Measurements from ENCODE around the gene ILF3.

The ILF3 gene

GRCh38 chr19:10690341-10690781 lies 36.2 kb downstream of the ILF3 start:
- no peak overlapping the region for H3K4me3 ChIP-seq (ENCODE audit: low read length)
- no peak for TF ChIP-seq CTCF (IDR thresholded peaks at IDR 0.05; ENCODE audit: insufficient read depth, low read depth, low read length, missing control alignments)
- DNase-seq (ENCODE audit: low read depth), result peak; percentile 36

- no peak for TF ChIP-seq CTCF (IDR thresholded peaks at IDR 0.05; ENCODE audit: insufficient read depth, low read depth, low read length, missing control alignments)
- no peak for DNase-seq (ENCODE audit: low read depth)
- no peak overlapping the region for H3K4me3 ChIP-seq (ENCODE audit: low read length)
Observed at GRCh38 chr19:10691178-10691881, 37.2 kb downstream of the ILF3 start.

- no peak for TF ChIP-seq CTCF (IDR thresholded peaks at IDR 0.05; ENCODE audit: insufficient read depth, low read depth, low read length, missing control alignments)
- no peak for DNase-seq (ENCODE audit: low read depth)
- H3K4me3 ChIP-seq (ENCODE audit: low read length), result no peak overlapping the region
Observed at GRCh38 chr19:10691883-10692282, 37.7 kb downstream of the ILF3 start.

GRCh38 chr19:10692673-10693264 lies 38.6 kb downstream of the ILF3 start:
- no peak for TF ChIP-seq CTCF (IDR thresholded peaks at IDR 0.05; ENCODE audit: insufficient read depth, low read depth, low read length, missing control alignments)
- no peak overlapping the region for H3K4me3 ChIP-seq (ENCODE audit: low read length)
- DNase-seq (ENCODE audit: low read depth), result no peak

GRCh38 chr19:10694706-10695307 lies 40.7 kb downstream of the ILF3 start:
- no peak for TF ChIP-seq CTCF (IDR thresholded peaks at IDR 0.05; ENCODE audit: insufficient read depth, low read depth, low read length, missing control alignments)
- no peak overlapping the region for H3K4me3 ChIP-seq (ENCODE audit: low read length)
- no peak for DNase-seq (ENCODE audit: low read depth)

DNA sequence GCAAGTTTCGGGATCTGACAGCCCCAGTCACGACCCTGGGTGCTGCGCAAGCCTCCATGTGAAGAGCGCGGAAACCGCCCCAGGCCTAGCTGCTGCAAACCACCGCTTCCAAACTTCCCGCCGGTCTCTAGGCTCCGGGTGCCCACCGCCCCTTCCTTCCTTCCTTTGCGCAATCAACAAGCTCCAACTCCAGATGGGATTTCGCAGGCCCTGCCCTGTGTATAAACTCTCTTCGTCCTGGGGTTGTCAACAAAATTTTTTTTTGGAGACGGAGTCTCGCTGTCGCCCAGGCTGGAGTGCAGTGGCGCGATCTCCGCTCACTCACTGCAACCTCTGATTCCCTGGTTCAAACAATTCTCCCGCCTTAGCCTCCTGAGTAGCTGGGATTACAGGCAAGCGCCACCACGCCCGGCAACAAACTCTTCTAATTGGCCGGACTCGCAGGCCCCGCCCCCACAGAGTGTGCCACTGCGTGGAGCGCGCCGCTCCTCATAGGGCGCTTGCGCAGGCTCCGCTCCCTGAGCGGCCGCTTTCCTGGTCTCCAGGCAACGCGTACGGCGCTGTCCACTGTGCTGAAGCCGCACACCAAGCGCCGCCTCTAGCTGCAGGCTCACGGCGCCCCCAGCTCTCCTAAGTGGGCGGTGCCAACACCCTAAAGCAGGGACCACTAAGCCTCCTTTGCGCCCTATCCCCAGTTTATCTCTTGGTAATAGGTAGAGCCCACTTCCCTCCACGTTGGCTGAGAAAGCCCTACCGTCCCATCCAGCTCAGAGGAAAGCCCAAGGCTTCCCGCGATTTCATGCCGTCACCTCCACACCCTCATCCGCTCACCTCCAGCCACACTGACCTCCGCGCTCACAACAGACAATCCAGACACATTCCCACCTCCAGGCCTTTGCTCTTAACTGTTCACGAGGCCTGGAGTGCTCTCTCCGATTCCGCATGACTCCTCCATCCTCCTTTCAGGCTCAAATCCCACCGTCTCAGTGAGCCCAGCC lies 41.6 kb downstream of the ILF3 start:
- no peak for TF ChIP-seq CTCF (IDR thresholded peaks at IDR 0.05; ENCODE audit: insufficient read depth, low read depth, low read length, missing control alignments)
- peak; percentile 98 for DNase-seq (ENCODE audit: low read depth)

More for the DNA sequence above, 41.6 kb downstream of the ILF3 start:
- no peak overlapping the region for H3K4me3 ChIP-seq (ENCODE audit: low read length)
